GM06990 (cell line): ENCODE results near the gene TRIM22.
"Not testable (repeated sequence)": the region's sequence is repeated elsewhere in the genome, so short reads cannot be mapped to it uniquely, and the experiment has no call there.

Experiments used
- DNase-seq: peaks from one replicate; pipeline ENCODE4 v3.0.0-alpha.2; 2011; ENCODE audit not compliant: insufficient read length; ENCODE audit errors: extremely low read depth
- H3K27me3 ChIP-seq: replicated peaks from 2 replicates; pipeline ENCODE4 v1.6.0; 2011; ENCODE audit warnings: low read length; ENCODE audit not compliant: control insufficient read depth, insufficient read depth
- H3K36me3 ChIP-seq: 2 replicates; pipeline ENCODE4 v1.5.1; 2011; ENCODE audit warnings: low read length; ENCODE audit not compliant: control insufficient read depth, insufficient read depth
- H3K4me3 ChIP-seq: replicated peaks from 2 replicates; pipeline ENCODE4 v1.5.1; 2011; ENCODE audit warnings: low read depth, mild to moderate bottlenecking, control low read depth, low read length
- CTCF ChIP-seq: IDR thresholded peaks from 2 replicates; pipeline ENCODE4 v1.5.1; 2011; ENCODE audit warnings: low read length, control low read depth, mild to moderate bottlenecking, inconsistent platforms; ENCODE audit not compliant: insufficient read depth, poor library complexity, severe bottlenecking

Gene TRIM22

GRCh38 chr11:5684646-5685362 is 4.8 kb upstream of the TRIM22 start, which contains the start of gene TRIM5:
TSS of gene TRIM5 (minus strand) at chr11:5685074. CDS start at chr11:5680177, 4,897 bp downstream.
- Histone ChIP-seq H3K4me3 (peak within 1 kb of the TSS; percentile 81), H3K27me3 (no peaks in the 10 kb centered on the region), H3K36me3 (peaks cover 1% of the 10 kb centered on the region)
- peak; percentile 71 for DNase-seq
- peak; percentile 85 for TF ChIP-seq CTCF

GRCh38 chr11:5686426-5686825 is 3.2 kb upstream of the TRIM22 start:
- no peak overlapping the region for H3K4me3 ChIP-seq
- TF ChIP-seq CTCF = no peak

GRCh38 chr11:5688482-5688881 is 1.1 kb upstream of the TRIM22 start:
- no peak for DNase-seq
- Histone ChIP-seq H3K27me3 (no peaks in the 10 kb centered on the region), H3K4me3 (no peak overlapping the region), H3K36me3 (no peaks in the 10 kb centered on the region; the same call in 1 of the 2 replicates)
- TF ChIP-seq CTCF = no peak

More at GRCh38 chr11:5686426-5686825, 3.2 kb upstream of the TRIM22 start:
- H3K27me3 ChIP-seq = no peaks in the 10 kb centered on the region
- no peak for DNase-seq
- H3K36me3 ChIP-seq = no peaks in the 10 kb centered on the region

- Histone ChIP-seq H3K36me3 (no peaks in the 10 kb centered on the region; the same call in 1 of the 2 replicates), H3K4me3 (peak overlapping the region; percentile 64), H3K27me3 (no peaks in the 10 kb centered on the region)
- no peak for DNase-seq
- TF ChIP-seq CTCF = no peak
These were observed 626 bp downstream of the TRIM22 start for GRCh38 chr11:5690216-5690615.

- no peak for TF ChIP-seq CTCF
- Histone ChIP-seq H3K4me3 (peak overlapping the region; percentile 64), H3K36me3 (peaks cover under 1% of the 10 kb centered on the region), H3K27me3 (no peaks in the 10 kb centered on the region)
- no peak for DNase-seq
These were observed 1.1 kb downstream of the TRIM22 start for GRCh38 chr11:5690736-5691135.

GRCh38 chr11:5691238-5691963 is 1.8 kb downstream of the TRIM22 start:
- DNase-seq, H3K27me3 ChIP-seq, H3K36me3 ChIP-seq: not testable (repeated sequence)
- H3K4me3 ChIP-seq = peak overlapping the region; percentile 64
